ENCODE results near the gene NIPAL1.

- TF ChIP-seq, protein P1, sequence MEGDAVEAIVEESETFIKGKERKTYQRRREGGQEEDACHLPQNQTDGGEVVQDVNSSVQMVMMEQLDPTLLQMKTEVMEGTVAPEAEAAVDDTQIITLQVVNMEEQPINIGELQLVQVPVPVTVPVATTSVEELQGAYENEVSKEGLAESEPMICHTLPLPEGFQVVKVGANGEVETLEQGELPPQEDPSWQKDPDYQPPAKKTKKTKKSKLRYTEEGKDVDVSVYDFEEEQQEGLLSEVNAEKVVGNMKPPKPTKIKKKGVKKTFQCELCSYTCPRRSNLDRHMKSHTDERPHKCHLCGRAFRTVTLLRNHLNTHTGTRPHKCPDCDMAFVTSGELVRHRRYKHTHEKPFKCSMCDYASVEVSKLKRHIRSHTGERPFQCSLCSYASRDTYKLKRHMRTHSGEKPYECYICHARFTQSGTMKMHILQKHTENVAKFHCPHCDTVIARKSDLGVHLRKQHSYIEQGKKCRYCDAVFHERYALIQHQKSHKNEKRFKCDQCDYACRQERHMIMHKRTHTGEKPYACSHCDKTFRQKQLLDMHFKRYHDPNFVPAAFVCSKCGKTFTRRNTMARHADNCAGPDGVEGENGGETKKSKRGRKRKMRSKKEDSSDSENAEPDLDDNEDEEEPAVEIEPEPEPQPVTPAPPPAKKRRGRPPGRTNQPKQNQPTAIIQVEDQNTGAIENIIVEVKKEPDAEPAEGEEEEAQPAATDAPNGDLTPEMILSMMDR (IDR thresholded peaks at IDR 0.05; ENCODE audit: borderline replicate concordance, extremely low read depth, low read length, poor library complexity, severe bottlenecking), result no peak
- TF ChIP-seq EZH2 (IDR thresholded peaks at IDR 0.05; ENCODE audit: borderline replicate concordance, low read depth, low read length, severe bottlenecking), result no peak
These were observed 13.9 kb downstream of the NIPAL1 start for GRCh38 chr4:48030470-48030869.

Measured in DND-41 (cell line).